ENCODE results near the gene GP1BA.

Gene GP1BA

DNA sequence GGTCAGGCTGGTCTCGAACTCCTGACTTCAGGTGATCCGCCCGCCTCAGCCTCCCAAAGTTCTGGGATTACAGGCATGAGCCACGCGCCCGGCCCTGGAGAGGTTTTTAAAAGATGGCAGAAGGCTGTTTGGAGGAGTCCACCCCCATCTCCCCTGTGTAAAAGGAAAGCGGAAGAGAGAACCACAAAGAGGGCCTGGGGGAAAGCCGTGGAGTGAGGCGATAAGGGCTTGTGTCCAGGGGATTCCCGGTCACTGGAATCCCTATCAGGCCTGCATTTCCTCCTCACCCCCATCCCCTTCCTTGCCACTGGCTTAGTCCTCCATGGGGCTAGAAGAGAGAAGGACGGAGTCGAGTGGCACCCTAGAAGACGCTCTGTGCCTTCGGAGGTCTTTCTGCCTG is at the start of gene GP1BA:
Gene GP1BA, plus strand, starts transcription at position 315 of the 400 bp plus-strand sequence. CDS start 328 bp downstream, outside the sequence.
- DNase-seq = no peak

GRCh38 chr17:4884489-4884888 is 47.6 kb upstream of the GP1BA start:
- DNase-seq = no peak

DNA sequence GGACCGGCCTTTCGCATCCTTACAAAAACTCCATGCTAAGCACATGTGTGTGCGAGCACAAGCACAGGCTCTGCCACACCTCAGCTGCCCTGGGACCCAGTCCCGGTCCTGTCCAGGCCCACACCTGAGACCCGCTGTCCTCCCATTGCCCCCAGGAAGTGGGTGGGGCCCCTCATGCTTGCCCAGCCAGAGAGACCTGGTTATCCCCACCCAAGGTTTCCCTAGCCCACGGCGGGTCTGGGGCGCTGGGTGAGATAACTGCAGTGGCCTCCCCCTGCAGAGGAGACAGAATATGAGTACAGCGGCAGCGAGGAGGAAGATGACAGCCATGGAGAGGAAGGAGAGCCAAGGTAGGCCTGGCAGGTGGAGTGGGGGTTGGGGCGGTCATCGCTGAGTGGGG is 45.2 kb upstream of the GP1BA start:
- DNase-seq = no peak

DNA sequence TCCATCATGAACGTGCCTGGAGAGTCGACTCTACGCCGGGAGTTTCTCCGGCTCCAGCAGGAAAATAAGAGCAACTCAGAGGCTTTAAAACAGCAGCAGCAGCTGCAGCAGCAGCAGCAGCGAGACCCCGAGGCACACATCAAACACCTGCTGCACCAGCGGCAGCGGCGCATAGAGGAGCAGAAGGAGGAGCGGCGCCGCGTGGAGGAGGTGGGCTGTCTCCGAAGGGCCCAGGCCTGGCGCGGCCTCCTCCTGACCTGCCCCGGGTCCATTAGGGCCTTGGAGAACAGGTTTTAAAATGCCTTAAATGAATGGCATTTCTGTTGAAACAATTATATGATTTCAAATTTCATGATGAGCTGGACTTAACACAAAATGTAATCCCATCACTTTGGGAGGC is 44.5 kb upstream of the GP1BA start:
- DNase-seq = no peak

- DNase-seq = no peak
Measured at GRCh38 chr17:4891411-4892410, 40.4 kb upstream of the GP1BA start.

- DNase-seq = no peak
Measured at GRCh38 chr17:4892499-4893221, 39.4 kb upstream of the GP1BA start.

DNA sequence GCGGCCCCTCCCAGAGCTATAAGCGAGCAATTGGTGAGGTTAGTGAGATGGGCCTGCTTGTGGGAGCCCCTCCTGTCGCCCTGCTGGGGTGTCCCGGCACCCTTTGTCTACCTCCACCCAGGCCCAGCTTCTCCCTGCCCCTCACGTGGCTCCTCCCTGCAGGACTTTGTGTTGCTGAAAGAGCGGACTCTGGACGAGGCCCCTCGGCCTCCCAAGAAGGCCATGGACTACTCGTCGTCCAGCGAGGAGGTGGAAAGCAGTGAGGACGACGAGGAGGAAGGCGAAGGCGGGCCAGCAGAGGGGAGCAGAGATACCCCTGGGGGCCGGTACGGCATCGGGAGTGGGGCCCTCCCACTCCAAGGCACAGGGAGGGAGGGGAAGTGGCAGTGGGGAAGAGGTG is 38.8 kb upstream of the GP1BA start:
- DNase-seq = no peak

DNA sequence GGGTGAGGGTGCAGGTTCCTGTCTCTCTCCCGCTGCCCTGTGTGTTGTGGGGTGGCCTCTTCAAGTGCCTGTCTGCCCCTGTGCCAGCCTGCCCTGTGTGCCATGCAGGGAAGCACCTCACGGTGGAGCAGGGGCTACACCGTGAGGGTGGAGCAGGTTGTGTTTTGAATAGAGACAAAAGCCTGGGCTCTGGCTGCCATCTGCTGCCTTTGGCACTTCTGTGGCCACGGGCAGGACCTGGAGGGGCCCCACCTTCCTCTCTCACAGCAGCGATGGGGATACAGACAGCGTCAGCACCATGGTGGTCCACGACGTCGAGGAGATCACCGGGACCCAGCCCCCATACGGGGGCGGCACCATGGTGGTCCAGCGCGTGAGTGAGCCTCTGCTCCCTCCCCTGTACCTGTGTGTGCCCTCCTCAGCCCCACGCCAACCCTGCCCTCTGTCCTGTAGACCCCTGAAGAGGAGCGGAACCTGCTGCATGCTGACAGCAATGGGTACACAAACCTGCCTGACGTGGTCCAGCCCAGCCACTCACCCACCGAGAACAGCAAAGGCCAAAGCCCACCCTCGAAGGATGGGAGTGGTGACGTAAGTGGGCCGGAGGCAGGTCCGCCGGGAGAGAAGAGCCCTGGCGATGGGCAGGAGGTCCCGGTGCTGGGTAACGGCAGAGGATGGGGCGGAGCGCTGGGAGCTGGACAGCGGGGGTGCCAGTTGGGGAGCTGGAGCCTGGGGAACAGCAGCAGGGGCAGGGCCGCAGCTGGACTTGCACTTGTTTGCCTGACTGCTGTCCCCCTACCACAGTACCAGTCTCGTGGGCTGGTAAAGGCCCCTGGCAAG is 38.1 kb upstream of the GP1BA start:
- DNase-seq = no peak

GRCh38 chr17:4895121-4895520 is 37.0 kb upstream of the GP1BA start:
- DNase-seq = no peak

GRCh38 chr17:4895657-4896331 is 36.3 kb upstream of the GP1BA start:
- DNase-seq = no peak

DNA sequence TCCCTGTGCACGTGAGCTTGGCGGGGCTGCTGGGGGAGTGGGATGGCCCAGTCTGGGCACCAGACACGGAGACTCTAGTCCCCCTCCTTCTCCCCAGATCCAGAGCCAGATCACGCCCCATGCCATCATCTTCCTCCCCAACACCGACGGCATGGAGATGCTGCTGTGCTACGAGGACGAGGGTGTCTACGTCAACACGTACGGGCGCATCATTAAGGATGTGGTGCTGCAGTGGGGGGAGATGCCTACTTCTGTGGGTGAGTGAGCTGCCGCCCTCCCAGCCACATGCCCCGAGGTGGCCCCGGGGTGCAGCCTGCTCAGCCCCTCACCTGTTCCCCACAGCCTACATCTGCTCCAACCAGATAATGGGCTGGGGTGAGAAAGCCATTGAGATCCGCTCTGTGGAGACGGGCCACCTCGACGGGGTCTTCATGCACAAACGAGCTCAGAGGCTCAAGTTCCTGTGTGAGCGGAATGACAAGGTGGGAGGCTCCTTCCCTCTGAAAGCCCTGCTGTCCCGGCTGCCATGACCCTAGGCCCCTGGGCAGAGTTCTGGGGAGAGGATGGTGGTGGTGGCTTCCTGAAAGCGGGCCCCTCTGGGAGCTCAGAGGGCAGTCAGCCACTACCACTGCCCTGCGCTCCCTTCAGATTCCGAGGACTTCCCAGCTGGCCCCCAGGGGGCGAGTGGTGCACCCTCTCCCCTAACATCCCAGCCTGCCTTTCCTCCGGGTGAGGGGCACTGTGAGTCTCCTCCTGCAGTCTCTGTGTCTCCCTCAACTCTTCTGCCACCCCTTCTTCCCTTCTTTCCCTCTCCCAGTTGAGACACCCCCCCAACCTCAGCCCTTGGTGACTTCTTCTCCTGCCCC is 35.5 kb upstream of the GP1BA start:
- no peak for DNase-seq

- no peak for DNase-seq
Measured at GRCh38 chr17:4897198-4897687, 34.8 kb upstream of the GP1BA start.

DNA sequence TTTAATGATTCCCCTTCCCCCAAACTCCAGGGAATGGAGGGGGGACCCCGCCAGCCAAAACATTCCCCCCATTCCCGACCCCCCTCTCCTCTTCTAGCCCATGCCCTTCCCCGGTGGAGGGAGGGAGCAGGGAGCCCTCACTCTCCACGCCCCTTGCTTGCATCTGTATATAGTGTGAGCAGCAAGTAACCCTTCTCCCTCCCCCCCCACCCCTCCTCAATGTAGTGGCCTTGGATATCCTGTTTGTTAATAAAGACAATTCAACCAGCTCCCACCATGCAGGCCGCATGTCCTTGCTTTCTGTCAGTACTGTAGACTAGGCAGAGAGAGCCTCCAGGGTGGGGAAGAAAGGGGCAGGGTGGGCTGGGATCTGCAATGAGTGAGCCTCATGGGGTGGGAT is 34.3 kb upstream of the GP1BA start:
- DNase-seq = no peak

DNA sequence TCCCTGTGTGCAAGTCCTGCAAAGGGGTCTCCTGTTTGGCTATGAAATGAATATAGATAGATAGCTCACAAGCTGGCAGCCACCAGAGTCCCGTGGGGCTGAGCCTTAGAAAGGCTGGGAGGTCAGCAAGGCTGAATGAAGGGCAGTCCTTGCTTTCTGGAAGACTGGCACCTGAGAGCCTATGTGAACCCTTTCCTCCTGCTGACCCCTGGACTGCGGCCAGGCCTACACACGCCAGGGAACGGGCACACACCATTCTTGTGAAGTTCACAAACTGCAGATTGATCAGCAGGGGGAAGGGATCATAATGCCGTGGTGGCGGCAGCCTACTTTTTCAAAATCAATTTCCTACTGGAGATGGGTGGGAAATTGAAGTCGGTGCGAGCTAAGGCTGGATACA is 33.7 kb upstream of the GP1BA start:
- no peak for DNase-seq

DNA sequence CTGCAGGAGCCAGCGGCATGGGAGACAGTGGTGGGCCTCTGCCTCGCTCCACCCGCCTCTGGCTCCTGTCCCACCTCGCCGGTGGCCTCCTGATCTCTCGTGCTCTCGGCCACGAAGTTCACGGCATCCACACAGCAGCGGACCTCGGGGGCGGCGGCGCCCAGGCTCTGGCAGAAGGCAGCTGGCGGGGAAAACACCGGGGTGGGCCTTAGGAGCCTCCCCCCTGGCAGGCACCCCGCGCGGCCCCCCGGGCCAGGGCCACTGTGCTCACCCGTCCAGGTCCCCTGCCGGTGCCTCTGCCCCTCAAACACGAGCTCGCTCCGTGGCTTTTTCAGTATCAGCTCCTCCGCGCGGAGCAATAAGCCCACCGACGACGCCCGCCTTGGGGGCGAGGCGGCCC is 33.1 kb upstream of the GP1BA start:
- no peak for DNase-seq

DNA sequence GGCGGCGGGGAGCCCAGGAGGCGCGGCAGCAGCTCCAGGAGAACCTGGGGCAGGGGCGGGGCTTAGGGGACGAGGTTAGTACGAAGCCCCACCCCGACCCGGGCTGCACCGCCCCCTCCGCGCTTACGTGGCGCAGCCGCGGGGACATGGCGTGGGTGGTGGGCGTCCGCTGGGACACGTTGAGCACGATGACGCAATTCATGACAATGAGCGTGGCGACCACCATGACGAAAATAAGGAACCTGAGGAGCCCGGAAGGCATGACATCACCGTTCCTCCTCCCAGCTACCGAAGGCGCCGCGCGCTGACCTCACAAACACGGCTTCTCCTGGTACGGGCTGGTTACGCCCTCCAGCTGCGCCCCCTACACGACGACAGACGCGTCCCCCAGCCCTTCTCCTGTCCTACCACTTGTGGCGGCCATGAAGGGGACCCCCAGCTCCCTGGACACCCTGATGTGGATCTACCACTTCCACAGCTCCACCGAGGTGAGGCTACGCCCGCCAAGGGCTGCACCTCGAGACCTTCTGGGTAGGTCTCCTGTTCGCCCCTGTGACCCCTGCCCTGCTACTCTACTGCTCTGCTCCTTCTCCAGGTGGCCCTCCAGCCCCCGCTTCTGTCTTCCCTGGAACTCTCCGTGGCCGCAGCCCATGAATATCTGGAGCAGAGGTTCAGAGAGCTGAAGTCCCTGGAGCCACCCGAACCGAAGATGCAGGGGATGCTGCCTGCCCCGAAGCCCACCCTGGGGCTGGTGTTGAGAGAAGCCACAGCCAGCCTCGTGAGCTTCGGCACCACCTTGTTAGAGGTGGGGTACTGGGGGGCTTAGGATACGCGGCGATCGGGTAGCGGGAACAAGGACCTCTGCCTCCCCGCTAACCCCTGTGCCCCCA is 32.5 kb upstream of the GP1BA start, which contains the start of gene C17orf107:
Gene C17orf107, plus strand, starts transcription at position 196 of the 890 bp plus-strand sequence. Its CDS starts 227 bp downstream, at position 423.
- DNase-seq = peak; percentile 95 to 96

DNA sequence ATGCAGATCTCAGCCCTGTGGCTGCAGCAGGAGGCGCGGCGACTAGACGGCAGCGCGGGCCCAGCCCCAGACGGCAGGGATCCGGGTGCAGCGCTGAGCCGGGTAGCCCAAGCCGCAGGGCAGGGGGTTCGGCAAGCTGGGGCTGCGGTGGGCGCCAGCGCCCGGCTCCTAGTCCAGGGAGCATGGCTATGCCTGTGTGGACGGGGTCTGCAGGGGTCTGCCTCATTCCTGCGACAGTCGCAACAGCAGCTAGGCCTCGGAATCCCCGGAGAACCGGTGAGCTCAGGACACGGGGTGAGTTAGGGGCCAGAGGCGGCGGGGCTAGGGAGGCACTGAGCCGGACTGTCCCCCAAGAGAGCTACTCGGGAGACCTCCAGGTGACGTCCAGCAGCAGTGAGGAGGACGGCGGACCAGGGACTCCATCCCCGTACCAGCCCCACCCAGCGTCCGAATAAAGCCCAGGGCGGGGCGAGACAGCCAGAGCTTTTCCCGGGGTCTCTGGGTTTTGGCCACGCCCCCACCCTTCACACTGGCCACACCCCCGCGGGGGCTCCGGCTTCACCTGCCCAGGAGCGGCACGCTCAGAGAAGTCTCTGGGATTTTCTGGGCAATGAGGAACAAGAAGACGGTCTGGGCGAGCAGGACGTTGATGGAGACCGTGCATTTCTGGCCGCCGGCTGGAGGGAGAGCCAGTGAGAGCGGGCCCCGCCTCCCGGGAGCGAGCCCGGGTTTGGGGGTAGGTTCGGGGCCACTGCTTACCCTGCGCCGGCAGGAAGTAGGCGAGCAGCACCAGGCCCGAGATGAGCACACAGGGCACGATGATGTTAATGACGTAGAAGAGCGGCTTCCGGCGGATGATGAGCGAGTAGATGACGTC is 31.6 kb upstream of the GP1BA start:
- DNase-seq = peak; percentile 83 to 86

- DNase-seq = no peak
Measured at GRCh38 chr17:4901108-4901647, 30.9 kb upstream of the GP1BA start.

All from CD4-positive, alpha-beta T cell treated with Interferon alpha-2 for 1 hour (primary cell).